Body of pancreas (tissue), 4 donors: Measurements from ENCODE around the gene OTOP1. TPM values are rescaled to one million over a fixed set of nuclear protein-coding genes. Genes with fewer than 3 reads are reported as not detected.

Experiments
- ATAC-seq: fragments of 150-250 bp; one replicate; pipeline ENCODE4 v1.9.1; 2016
- DNase-seq, 4 donors: peaks; one replicate each; pipeline ENCODE4 v3.0.0-alpha.2; 2019
- H3K27ac ChIP-seq, 4 donors: fragments of 200-600 bp; sonication (generic); 1 replicate in 3 of 4; 2 replicates in 1 of 4; pipeline versions ENCODE4 v1.5.1 to v1.6.1; 2016 to 2019; ENCODE audit warnings: mild to moderate bottlenecking in 1 of 4, mixed read lengths in 1 of 4, moderate library complexity in 1 of 4
- H3K27me3 ChIP-seq, 2 donors: fragments of 200-600 bp; sonication (generic); one replicate each; pipeline ENCODE4 v1.6.0; 2016; ENCODE audit warnings: mild to moderate bottlenecking in 1 of 2
- H3K36me3 ChIP-seq, 2 donors: fragments of 200-600 bp; sonication (generic); replicated peaks in 1 of 2; 2 replicates each; pipeline ENCODE4 v1.5.1; 2016; ENCODE audit warnings: low read depth in 2 of 2; ENCODE audit not compliant: insufficient read depth in 1 of 2
- H3K4me1 ChIP-seq: fragments of 200-600 bp; sonication (generic); one replicate; pipeline ENCODE4 v1.6.0; 2016
- H3K4me3 ChIP-seq, 2 donors: fragments of 200-600 bp; sonication (generic); 1 replicate in 1 of 2; 2 replicates in 1 of 2; pipeline ENCODE4 v1.5.1; 2016 to 2019
- H3K9me3 ChIP-seq, 3 donors: fragments of 200-600 bp; sonication (generic); 1 replicate in 2 of 3; 2 replicates in 1 of 3; pipeline ENCODE4 v1.5.1; 2016
- POLR2A ChIP-seq, 3 donors: fragments of 450-650 bp; IDR thresholded peaks; one replicate each; pipeline ENCODE4 v1.6.1; 2016; ENCODE audit warnings: antibody characterized with exemption in 3 of 3, mild to moderate bottlenecking in 2 of 3
- WGBS, 2 donors: methylation state at CpG; one replicate each; pipeline ENCODE4 v1.1.5; 2017; 5-methylcytosine and 5-hydroxymethylcytosine counted together
- intact Hi-C: fragments of 100-400 bp; cut with DNase I; formaldehyde crosslinking; loops from one replicate; pipeline ENCODE4 v1.15.1; 2023
- total RNA-seq, 2 donors: library from RNA; depleted of rRNA; stranded (reverse); fragments of >200 nt; gene quantifications; one replicate each; pipeline ENCODE4 v1.1.0, GENCODE V29; 2016
- TF ChIP-seq, protein P1 (sequence below), 7 experiments: fragments of 450-650 bp in 4 of 7; fragments of 200-600 bp in 3 of 7; sonication (generic) in 3 of 7; IDR thresholded peaks; one replicate each; pipeline ENCODE4 v1.5.1; 2016 to 2019; ENCODE audit warnings: antibody characterized with exemption in 7 of 7

OTOP1 gene
- not detected for total RNA-seq

DNA sequence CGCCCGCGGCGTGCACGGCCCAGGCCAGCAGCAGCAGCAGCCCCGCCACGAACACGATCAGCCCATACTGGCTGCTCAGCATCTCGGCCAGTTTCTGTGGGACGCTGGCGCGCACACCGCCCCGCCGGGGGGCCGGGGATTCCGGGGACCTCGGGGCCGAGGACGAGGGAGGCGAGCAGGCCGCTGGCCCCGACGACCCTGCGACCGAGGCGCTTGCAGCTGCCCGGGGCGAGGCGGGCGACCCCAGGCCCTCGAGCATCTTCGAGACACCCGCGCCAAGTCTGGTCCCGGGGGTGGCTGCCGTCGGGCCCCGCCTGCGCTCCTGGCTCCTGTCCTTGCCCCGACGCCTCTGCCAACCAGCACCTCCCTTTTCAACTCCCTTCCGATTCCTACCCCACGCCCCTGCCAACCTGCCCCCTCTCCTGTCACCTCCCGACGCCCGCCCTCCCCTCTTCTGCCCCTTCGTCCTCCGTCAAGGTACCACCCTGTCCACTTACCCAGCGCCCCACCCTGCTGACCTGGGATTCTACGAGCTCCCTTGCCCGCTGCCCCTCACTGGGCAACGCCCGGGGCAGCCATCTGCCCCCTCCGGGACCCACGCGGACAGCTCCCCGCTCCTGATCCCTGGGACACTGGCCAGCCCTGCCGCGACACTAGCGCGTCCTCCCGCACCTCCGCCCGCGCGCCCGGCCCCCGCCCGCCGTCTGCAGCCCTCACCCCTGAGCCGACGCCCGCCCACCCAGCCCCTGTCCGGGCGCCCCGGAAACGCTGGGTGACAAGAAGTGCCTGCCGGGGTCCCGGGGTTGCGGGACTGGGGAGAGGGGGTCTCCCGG is at the start of gene OTOP1:
OTOP1 (minus strand) TSS at position 324 of the 833 bp plus-strand sequence; CDS start at position 259, 65 bp downstream.
- DNase-seq (no peak), ATAC-seq (no peak)
- Histone ChIP-seq H3K4me3 (no peak within 1 kb of the TSS), H3K36me3 (no peaks in the 10 kb centered on the region), H3K27me3 (no peaks in the 10 kb centered on the region), H3K4me1 (no peaks in the 10 kb centered on the region), H3K9me3 (no peaks in the 10 kb centered on the region), H3K27ac (no peak within 1 kb of the TSS)
- intact Hi-C loops = no loop called here
- WGBS, 2 donors = 8 to 14% methylated on average over 28 to 72 of the region's 82 CpGs
- TF ChIP-seq POLR2A (IDR thresholded peaks at IDR 0.05) = no peak
- TF ChIP-seq, protein P1, sequence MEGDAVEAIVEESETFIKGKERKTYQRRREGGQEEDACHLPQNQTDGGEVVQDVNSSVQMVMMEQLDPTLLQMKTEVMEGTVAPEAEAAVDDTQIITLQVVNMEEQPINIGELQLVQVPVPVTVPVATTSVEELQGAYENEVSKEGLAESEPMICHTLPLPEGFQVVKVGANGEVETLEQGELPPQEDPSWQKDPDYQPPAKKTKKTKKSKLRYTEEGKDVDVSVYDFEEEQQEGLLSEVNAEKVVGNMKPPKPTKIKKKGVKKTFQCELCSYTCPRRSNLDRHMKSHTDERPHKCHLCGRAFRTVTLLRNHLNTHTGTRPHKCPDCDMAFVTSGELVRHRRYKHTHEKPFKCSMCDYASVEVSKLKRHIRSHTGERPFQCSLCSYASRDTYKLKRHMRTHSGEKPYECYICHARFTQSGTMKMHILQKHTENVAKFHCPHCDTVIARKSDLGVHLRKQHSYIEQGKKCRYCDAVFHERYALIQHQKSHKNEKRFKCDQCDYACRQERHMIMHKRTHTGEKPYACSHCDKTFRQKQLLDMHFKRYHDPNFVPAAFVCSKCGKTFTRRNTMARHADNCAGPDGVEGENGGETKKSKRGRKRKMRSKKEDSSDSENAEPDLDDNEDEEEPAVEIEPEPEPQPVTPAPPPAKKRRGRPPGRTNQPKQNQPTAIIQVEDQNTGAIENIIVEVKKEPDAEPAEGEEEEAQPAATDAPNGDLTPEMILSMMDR (IDR thresholded peaks at IDR 0.05) = no peak

DNA sequence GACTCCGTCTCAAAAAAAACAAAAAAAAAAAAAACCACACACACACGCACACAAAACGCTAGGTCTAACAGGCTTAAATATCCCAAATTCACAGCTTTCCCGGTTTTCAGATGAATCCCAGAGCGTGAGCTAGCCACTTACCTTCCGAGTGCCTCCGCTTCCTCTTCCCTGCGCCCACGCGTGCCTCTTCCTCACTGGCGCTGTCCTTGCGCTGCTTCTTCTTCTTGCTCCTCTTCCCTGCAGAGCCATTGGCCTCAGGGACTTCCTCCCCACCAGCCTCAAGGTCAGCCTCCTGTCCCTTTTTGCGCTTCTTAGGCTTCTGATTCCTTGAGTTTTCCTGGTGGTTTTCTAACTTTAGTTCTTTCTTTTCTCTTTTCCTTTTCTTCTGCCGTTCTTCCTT is 47.5 kb upstream of the OTOP1 start:
- 89 to 96% methylated on average over 14 of the region's 14 CpGs for WGBS, 2 donors
- Histone ChIP-seq H3K4me1 (no peaks in the 10 kb centered on the region), H3K27me3 (no peaks in the 10 kb centered on the region), H3K9me3 (no peaks in the 10 kb centered on the region), H3K4me3 (no peak overlapping the region), H3K27ac (no peak overlapping the region), H3K36me3 (peaks cover 0 to 16% of the 10 kb centered on the region in 2 donors)
- no peak for TF ChIP-seq POLR2A (IDR thresholded peaks at IDR 0.05)
- TF ChIP-seq, protein P1 (IDR thresholded peaks at IDR 0.05) = no peak
- DNase-seq (no peak), ATAC-seq (no peak)
- intact Hi-C loops = no loop called here

DNA sequence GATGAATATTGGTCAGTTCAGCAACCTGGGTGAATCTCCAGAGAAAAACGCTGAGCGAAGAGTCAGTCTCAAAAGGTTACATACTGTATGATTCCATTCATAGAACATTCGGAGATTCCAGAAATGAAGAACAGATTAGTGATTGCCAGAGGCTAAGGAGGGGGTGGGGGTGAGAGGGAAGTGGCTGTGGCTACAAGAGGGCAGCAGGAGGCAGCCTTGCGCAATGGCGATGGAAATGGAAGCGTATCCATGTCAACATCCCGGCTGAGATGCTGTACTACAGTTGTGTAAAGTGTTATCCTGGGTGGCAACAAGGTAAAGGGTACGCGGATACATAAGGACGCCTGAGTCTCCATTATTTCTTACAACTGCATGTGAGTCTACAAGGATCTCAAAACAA is 45.2 kb upstream of the OTOP1 start:
- no peak overlapping the region for H3K27ac ChIP-seq
- no peak overlapping the region for H3K4me3 ChIP-seq
- intact Hi-C loops = no loop called here
- TF ChIP-seq, protein P1 (IDR thresholded peaks at IDR 0.05) = no peak
- no peak for TF ChIP-seq POLR2A (IDR thresholded peaks at IDR 0.05)
- H3K36me3 ChIP-seq = peaks cover 0 to 12% of the 10 kb centered on the region in 2 donors
- H3K27me3 ChIP-seq = no peaks in the 10 kb centered on the region
- WGBS, 2 donors = 75 to 79% methylated on average over 10 of the region's 10 CpGs
- H3K9me3 ChIP-seq = no peaks in the 10 kb centered on the region
- DNase-seq (peak in 1 of 4 donors; percentile 35), ATAC-seq (no peak)
- H3K4me1 ChIP-seq = no peaks in the 10 kb centered on the region

DNA sequence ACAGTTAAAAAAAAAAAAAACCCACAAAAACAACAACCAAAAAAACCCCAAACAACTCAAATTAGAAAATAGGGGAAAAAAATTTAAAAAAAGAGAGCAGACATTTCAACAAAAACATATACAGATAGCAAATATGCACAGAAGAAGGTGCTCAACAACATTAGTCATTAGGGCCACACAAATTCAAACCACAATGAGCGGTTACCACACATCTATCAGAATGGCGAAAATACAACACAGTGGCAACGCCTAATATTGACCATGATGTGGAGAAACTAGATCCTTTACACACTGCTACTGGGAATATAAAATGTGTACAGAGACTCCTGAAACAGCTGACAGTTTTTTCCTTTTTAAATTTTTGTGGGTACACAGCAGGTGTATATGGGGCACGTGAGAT is 43.8 kb upstream of the OTOP1 start:
- Histone ChIP-seq H3K4me3 (no peak overlapping the region), H3K27me3 (no peaks in the 10 kb centered on the region), H3K36me3 (peaks cover 0 to 12% of the 10 kb centered on the region in 2 donors), H3K9me3 (no peaks in the 10 kb centered on the region), H3K4me1 (no peaks in the 10 kb centered on the region), H3K27ac (no peak overlapping the region)
- DNase-seq (no peak), ATAC-seq (no peak)
- no peak for TF ChIP-seq POLR2A (IDR thresholded peaks at IDR 0.05)
- TF ChIP-seq, protein P1 (IDR thresholded peaks at IDR 0.05) = no peak
- WGBS, 2 donors = 68 to 69% methylated on average over 4 of the region's 4 CpGs
- intact Hi-C loops = no loop called here

- DNase-seq (peak in 1 of 4 donors; percentile 46), ATAC-seq (no peak)
- TF ChIP-seq, protein P1 (IDR thresholded peaks at IDR 0.05) = no peak
- no peak for TF ChIP-seq POLR2A (IDR thresholded peaks at IDR 0.05)
- Histone ChIP-seq H3K27me3 (no peaks in the 10 kb centered on the region), H3K27ac (peak overlapping the region in 1 of 4 donors; percentile 21), H3K4me3 (no peak overlapping the region), H3K9me3 (no peaks in the 10 kb centered on the region), H3K4me1 (no peaks in the 10 kb centered on the region), H3K36me3 (peaks cover 0 to 12% of the 10 kb centered on the region in 2 donors)
- 88% methylated on average over 4 of the region's 4 CpGs for WGBS, 2 donors
- intact Hi-C loops = no loop called here
Measured at GRCh38 chr4:4269856-4270255, 43.1 kb upstream of the OTOP1 start.
